Stomach (tissue), 9 donors: ENCODE data around the gene GABBR2. TPM values are rescaled to one million over a fixed set of nuclear protein-coding genes. Genes with fewer than 3 reads are reported as not detected.
"Not testable (repeated sequence)": the region's sequence is repeated elsewhere in the genome, so short reads cannot be mapped to it uniquely, and the experiment has no call there.

ENCODE experiments used
- DNase-seq, 2 donors: peaks; one replicate each; pipeline versions ENCODE4 v3.0.0 to v3.0.0-alpha.2; 2013 to 2019
- H3K27ac ChIP-seq, 5 donors: fragments of 200-600 bp in 4 of 5; sonication (generic) in 4 of 5; one replicate each; pipeline ENCODE4 v1.5.1; 2013 to 2019; ENCODE audit warnings: mild to moderate bottlenecking in 1 of 5, moderate library complexity in 1 of 5
- H3K27me3 ChIP-seq, 3 donors: fragments of 200-600 bp; sonication (generic); one replicate each; pipeline ENCODE4 v1.5.1; 2017 to 2019; ENCODE audit warnings: mixed run types in 1 of 3
- H3K36me3 ChIP-seq, 4 donors: fragments of 200-600 bp; sonication (generic); 1 replicate in 3 of 4; 2 replicates in 1 of 4; pipeline ENCODE4 v1.5.1; 2016 to 2019
- H3K4me1 ChIP-seq, 4 donors: fragments of 200-600 bp; sonication (generic); one replicate each; pipeline ENCODE4 v1.5.1; 2016 to 2019
- H3K4me3 ChIP-seq, 4 donors: fragments of 200-600 bp; sonication (generic) in 3 of 4; one replicate each; pipeline ENCODE4 v1.5.1; 2016 to 2019; ENCODE audit warnings: mild to moderate bottlenecking in 1 of 4
- H3K9me3 ChIP-seq, 4 donors: fragments of 200-600 bp; sonication (generic); one replicate each; pipeline ENCODE4 v1.5.1; 2016 to 2019
- EP300 ChIP-seq: sonication (generic); formaldehyde crosslinking; IDR thresholded peaks from one replicate; pipeline ENCODE4 v1.6.1; 2017; ENCODE audit warnings: antibody characterized with exemption
- POLR2A ChIP-seq, 4 donors: fragments of 450-650 bp; IDR thresholded peaks; one replicate each; pipeline ENCODE4 v1.6.1; 2016; ENCODE audit warnings: antibody characterized with exemption in 4 of 4, control low read depth in 2 of 4, mild to moderate bottlenecking in 1 of 4, moderate library complexity in 1 of 4
- POLR2AphosphoS5 ChIP-seq, 3 donors: sonication (generic); formaldehyde crosslinking; IDR thresholded peaks; one replicate each; pipeline ENCODE4 v1.6.1; 2016; ENCODE audit warnings: antibody characterized with exemption in 3 of 3
- WGBS, 5 donors: extraction: QIAGEN DNeasy Blood & Tissue Kit in 3 of 5; methylation state at CpG; one replicate each; pipeline versions ENCODE4 v1.1.5 to v1.1.7; 2013 to 2018; 5-methylcytosine and 5-hydroxymethylcytosine counted together
- intact Hi-C: fragments of 100-400 bp; cut with DNase I; formaldehyde crosslinking; loops from one replicate; pipeline ENCODE4 v1.15.1; 2023; ENCODE audit warnings: low total_unique reads
- polyA plus RNA-seq, 3 donors: library from polyadenylated mRNA; stranded (reverse); fragments of 200-250 nt; gene quantifications; one replicate each; pipeline ENCODE4 v1.2.3, GENCODE V29; 2013
- total RNA-seq, 5 donors: library from RNA; depleted of rRNA; stranded (reverse); fragments of >200 nt; gene quantifications; one replicate each; pipeline versions ENCODE4 v1.1.0 to v1.2.3, GENCODE V29; 2014 to 2016
- TF ChIP-seq, protein P1 (sequence below), 7 experiments: fragments of 450-650 bp in 4 of 7; fragments of 200-600 bp in 3 of 7; sonication (generic) in 3 of 7; IDR thresholded peaks; one replicate each; pipeline ENCODE4 v1.5.1; 2016 to 2019; ENCODE audit warnings: antibody characterized with exemption in 7 of 7, control low read depth in 2 of 7, mild to moderate bottlenecking in 1 of 7
- donor health status: healthy with polysubstance abuse.
- donor health status: Bipolar disorder and iron deficiency.
- donor health status: healthy.

GABBR2 gene
- total and polyA plus RNA-seq, 8 donors, result 0.06 to 0.55 (median 0.08) TPM; not detected in 5

DNA sequence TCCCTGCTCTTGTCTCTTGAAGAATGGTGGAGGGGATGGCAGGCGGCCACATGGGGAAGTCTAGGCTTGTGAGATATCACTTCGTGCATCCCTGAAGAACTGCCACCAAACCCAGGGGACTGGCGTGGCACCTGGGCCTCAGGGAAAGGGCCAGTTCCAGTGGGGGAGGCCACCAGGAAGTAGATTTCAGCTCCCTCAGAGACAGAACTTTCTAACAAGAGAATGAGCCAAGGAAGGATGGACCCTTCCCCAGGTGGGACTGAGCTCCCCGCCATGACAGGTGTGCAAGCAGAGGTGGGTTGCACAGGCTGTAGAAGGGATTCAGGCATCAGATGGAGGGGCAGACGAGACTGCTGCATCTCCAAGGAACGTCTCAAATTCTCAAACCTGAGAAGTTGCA, 193.9 kb downstream of the GABBR2 start:
- Histone ChIP-seq H3K27ac (no peak overlapping the region), H3K9me3 (no peaks in the 10 kb centered on the region), H3K27me3 (no peaks in the 10 kb centered on the region), H3K36me3 (no peaks in the 10 kb centered on the region), H3K4me1 (no peaks in the 10 kb centered on the region), H3K4me3 (no peak overlapping the region)
- TF ChIP-seq POLR2A (IDR thresholded peaks at IDR 0.05), result no peak
- intact Hi-C loops, result no loop called here
- WGBS, 5 donors, result 72 to 88% (median 86%) methylated on average over 6 of the region's 6 CpGs
- no peak for DNase-seq

DNA sequence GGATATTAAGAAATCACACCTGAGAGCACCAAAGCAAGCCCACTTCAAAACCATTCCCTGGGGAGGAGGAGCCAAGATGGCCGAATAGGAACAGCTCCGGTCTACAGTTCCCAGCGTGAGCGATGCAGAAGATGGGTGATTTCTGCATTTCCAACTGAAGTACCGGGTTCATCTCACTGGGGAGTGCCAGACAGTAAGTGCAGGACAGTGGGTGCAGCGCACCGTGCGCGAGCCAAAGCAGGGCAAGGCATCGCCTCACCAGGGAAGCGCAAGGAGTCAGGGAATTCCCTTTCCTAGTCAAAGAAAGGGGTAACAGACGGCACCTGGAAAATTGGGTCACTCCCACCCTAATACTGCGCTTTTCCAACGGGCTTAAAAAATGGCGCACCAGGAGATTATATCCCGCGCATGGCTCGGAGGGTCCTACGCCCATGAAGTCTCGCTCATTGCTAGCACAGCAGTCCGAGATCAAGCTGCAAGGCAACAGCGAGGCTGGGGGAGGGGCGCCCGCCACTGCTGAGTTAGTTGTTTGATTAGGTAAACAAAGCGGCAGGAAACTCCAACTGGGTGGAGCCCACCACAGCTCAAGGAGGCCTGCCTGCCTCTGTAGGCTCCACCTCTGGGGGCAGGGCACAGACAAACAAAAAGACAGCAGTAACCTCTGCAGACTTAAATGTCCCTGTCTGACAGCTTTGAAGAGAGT, 200.4 kb downstream of the GABBR2 start:
- H3K4me3 ChIP-seq, H3K36me3 ChIP-seq, intact Hi-C loops, DNase-seq, H3K27ac ChIP-seq, H3K9me3 ChIP-seq, H3K4me1 ChIP-seq, H3K27me3 ChIP-seq: not testable (repeated sequence)
- WGBS, 5 donors, result 60 to 87% (median 85%) methylated on average over 17 to 25 of the region's 25 CpGs

DNA sequence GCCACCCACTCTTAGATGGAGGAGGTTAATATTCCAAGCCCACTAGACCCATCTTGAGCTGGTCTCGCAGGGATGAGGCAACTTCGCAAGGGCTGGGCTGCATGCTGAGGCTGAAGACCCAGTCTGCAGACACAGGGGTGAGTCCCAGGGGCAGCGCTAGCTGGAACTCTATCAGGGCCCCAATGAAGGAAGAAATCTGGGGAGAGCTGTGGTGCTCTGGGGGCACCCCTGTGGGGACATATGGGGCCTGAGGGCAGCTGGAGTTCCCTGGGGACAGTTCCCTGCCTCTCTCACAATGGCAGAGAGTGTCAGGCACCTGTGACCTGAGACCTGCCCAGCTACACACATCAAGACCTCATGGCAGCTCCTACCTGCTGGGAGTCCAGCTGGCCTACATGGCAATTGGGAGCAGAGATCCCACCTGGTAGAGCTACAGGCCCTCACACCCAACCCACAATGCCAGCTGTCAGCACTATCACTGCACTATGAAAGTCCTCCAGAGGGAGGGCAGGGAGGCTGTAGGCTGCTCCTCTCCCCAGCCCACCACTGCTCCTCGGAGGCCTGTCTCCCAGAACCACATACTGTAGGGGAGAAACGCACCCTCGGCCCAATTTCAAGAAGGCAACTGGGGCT, 202.2 kb downstream of the GABBR2 start:
- no peaks in the 10 kb centered on the region for H3K4me1 ChIP-seq
- WGBS, 5 donors, result 91 to 96% (median 92%) methylated on average over 6 of the region's 6 CpGs
- intact Hi-C loops, result no loop called here

DNA sequence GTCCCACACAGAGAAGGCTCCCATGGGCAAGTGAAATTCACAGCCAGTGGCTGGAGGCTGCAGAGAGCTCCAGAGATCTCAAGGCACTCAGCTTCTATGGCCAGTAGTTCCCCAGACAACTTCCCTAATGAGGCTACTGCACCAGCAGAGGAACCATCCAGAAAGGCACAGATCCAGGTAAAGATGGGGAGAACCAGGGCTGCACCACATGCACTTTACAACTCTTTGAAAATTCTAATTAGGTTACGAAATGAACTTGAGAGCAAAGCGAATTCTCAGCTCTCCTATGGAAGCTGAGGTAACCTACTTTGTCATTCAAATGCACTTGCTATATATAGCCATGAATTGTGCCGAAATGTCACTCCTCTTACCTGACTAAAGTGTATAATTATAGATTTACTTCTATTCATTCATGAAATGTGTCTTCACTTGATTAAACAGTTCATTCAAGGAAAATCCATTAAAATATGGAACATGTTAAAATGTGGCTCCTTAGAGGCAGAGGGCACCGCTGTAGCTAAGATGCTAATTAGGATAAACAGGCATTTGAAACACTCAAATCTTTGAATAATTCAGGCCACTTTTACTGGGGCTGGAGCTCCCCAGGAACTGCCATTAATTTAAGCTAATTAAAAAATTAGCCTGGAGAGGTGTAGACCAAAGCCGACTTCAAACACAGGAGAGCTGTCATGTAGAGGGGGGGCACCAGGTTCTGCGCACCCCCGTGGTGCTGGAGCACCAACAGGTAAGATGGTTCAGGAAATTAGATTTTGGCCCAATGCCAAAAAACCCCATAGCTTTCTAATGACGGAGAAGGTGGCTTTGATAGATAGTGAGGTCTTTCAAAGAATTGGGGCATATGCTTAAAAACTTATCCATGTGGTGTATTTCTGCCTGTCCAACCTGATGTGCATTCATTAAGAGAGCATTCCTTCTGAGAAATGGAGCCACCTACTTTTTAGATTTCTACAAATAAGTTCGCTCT, 204.1 kb downstream of the GABBR2 start:
- H3K36me3 ChIP-seq, result no peaks in the 10 kb centered on the region
- intact Hi-C loops, result no loop called here
- H3K27ac ChIP-seq, result no peak overlapping the region
- no peaks in the 10 kb centered on the region for H3K4me1 ChIP-seq
- H3K9me3 ChIP-seq, result no peaks in the 10 kb centered on the region
- TF ChIP-seq POLR2A (IDR thresholded peaks at IDR 0.05) (no peak), EP300 (no peak), POLR2AphosphoS5 (IDR thresholded peaks at IDR 0.05) (no peak)
- TF ChIP-seq, protein P1, sequence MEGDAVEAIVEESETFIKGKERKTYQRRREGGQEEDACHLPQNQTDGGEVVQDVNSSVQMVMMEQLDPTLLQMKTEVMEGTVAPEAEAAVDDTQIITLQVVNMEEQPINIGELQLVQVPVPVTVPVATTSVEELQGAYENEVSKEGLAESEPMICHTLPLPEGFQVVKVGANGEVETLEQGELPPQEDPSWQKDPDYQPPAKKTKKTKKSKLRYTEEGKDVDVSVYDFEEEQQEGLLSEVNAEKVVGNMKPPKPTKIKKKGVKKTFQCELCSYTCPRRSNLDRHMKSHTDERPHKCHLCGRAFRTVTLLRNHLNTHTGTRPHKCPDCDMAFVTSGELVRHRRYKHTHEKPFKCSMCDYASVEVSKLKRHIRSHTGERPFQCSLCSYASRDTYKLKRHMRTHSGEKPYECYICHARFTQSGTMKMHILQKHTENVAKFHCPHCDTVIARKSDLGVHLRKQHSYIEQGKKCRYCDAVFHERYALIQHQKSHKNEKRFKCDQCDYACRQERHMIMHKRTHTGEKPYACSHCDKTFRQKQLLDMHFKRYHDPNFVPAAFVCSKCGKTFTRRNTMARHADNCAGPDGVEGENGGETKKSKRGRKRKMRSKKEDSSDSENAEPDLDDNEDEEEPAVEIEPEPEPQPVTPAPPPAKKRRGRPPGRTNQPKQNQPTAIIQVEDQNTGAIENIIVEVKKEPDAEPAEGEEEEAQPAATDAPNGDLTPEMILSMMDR (IDR thresholded peaks at IDR 0.05), result no peak
- WGBS, 5 donors, result 60 to 76% (median 72%) methylated on average over 9 of the region's 9 CpGs
- H3K27me3 ChIP-seq, result peaks cover 0 to 12% (median 0%) of the 10 kb centered on the region in 3 donors
- no peak overlapping the region for H3K4me3 ChIP-seq
- DNase-seq, result no peak

More for the DNA sequence above, 202.2 kb downstream of the GABBR2 start:
- TF ChIP-seq POLR2AphosphoS5 (IDR thresholded peaks at IDR 0.05) (no peak), POLR2A (IDR thresholded peaks at IDR 0.05) (no peak), EP300 (no peak)
- TF ChIP-seq, protein P1 (IDR thresholded peaks at IDR 0.05), result no peak
- no peak overlapping the region for H3K27ac ChIP-seq
- no peaks in the 10 kb centered on the region for H3K9me3 ChIP-seq
- no peaks in the 10 kb centered on the region for H3K36me3 ChIP-seq
- no peak for DNase-seq
- no peaks in the 10 kb centered on the region for H3K27me3 ChIP-seq
- no peak overlapping the region for H3K4me3 ChIP-seq

DNA sequence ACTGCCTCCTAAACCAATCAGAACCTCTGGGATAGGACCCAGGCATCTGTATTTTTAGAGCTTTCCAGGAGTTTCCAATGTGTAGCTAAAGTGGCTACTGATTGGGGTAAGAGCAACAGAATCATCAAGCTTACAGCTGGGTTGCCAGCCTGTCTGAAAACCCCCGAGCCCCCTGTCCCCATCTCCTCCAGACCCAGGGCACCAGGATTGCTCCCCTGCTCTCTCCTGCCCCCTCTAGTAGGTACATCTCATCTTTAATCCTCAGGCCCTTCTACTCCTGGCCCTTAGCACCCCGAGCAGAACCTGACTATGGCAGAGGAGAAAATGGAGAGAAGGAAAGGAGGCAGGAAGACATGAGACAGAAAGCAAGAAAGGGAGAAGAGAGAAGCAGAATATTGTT, 204.9 kb downstream of the GABBR2 start:
- Histone ChIP-seq H3K4me1 (no peaks in the 10 kb centered on the region), H3K36me3 (no peaks in the 10 kb centered on the region), H3K4me3 (no peak overlapping the region), H3K27me3 (peaks cover 0 to 13% (median 0%) of the 10 kb centered on the region in 3 donors), H3K9me3 (no peaks in the 10 kb centered on the region), H3K27ac (no peak overlapping the region)
- DNase-seq, result no peak
- intact Hi-C loops, result no loop called here
- no peak for TF ChIP-seq EP300
- TF ChIP-seq, protein P1 (IDR thresholded peaks at IDR 0.05), result no peak
- no peak for TF ChIP-seq POLR2A (IDR thresholded peaks at IDR 0.05)
- no peak for TF ChIP-seq POLR2AphosphoS5 (IDR thresholded peaks at IDR 0.05)
- WGBS, 5 donors, result 52 to 78% (median 72%) methylated on average over 2 of the region's 2 CpGs
